Spleen (tissue), 11 donors: ENCODE data around the gene NLGN2. TPM values are rescaled to one million over a fixed set of nuclear protein-coding genes. Genes with fewer than 3 reads are reported as not detected.

Experiments used
- DNase-seq: peaks from one replicate; pipeline ENCODE4 v3.0.0-alpha.2; 2020
- H3K27ac ChIP-seq, 8 donors: fragments of 200-600 bp; sonication (generic) in 7 of 8; 1 replicate in 4 of 8; 2 replicates in 4 of 8; pipeline versions ENCODE4 v1.5.0 to v1.8.0; 2016 to 2021; ENCODE audit warnings: inconsistent platforms in 4 of 8, mild to moderate bottlenecking in 4 of 8, moderate library complexity in 1 of 8
- H3K27me3 ChIP-seq, 7 donors: fragments of 200-600 bp; sonication (generic) in 6 of 7; replicated peaks in 1 of 7; 1 replicate in 4 of 7; 2 replicates in 3 of 7; pipeline versions ENCODE4 v1.5.0 to v1.8.0; 2016 to 2021; ENCODE audit warnings: inconsistent platforms in 3 of 7, mild to moderate bottlenecking in 1 of 7
- H3K36me3 ChIP-seq, 6 donors: fragments of 200-600 bp; sonication (generic) in 5 of 6; 1 replicate in 4 of 6; 2 replicates in 2 of 6; pipeline versions ENCODE4 v1.5.0 to v1.8.0; 2016 to 2021; ENCODE audit warnings: inconsistent platforms in 2 of 6
- H3K4me1 ChIP-seq, 6 donors: fragments of 200-600 bp; sonication (generic) in 5 of 6; 1 replicate in 3 of 6; 2 replicates in 3 of 6; pipeline versions ENCODE4 v1.5.0 to v1.8.0; 2016 to 2021; ENCODE audit warnings: inconsistent platforms in 3 of 6
- H3K4me3 ChIP-seq, 8 donors: fragments of 200-600 bp; sonication (generic) in 7 of 8; 1 replicate in 4 of 8; 2 replicates in 4 of 8; pipeline versions ENCODE4 v1.5.0 to v1.8.0; 2016 to 2021; ENCODE audit warnings: inconsistent platforms in 4 of 8, mild to moderate bottlenecking in 4 of 8, moderate library complexity in 2 of 8
- H3K9me3 ChIP-seq, 8 donors: fragments of 200-600 bp; sonication (generic) in 7 of 8; 1 replicate in 4 of 8; 2 replicates in 4 of 8; pipeline versions ENCODE4 v1.5.0 to v1.8.0; 2016 to 2021; ENCODE audit warnings: inconsistent platforms in 4 of 8
- POLR2A ChIP-seq, 3 donors: fragments of 450-650 bp; IDR thresholded peaks; one replicate each; pipeline ENCODE4 v1.5.1; 2017; ENCODE audit warnings: antibody characterized with exemption in 3 of 3, mild to moderate bottlenecking in 1 of 3
- POLR2AphosphoS5 ChIP-seq, 3 donors: sonication (generic); formaldehyde crosslinking; IDR thresholded peaks; one replicate each; pipeline ENCODE4 v1.5.1; 2017; ENCODE audit warnings: antibody characterized with exemption in 3 of 3
- WGBS, 5 donors: extraction: QIAGEN DNeasy Blood & Tissue Kit in 3 of 5; methylation state at CpG; one replicate each; pipeline versions ENCODE4 v1.1.5 to v1.1.7; 2013 to 2018; 5-methylcytosine and 5-hydroxymethylcytosine counted together
- intact Hi-C: fragments of 100-400 bp; cut with DNase I; formaldehyde crosslinking; loops from one replicate; pipeline ENCODE4 v1.15.0; 2023; ENCODE audit warnings: low total_unique reads
- polyA plus RNA-seq, 3 donors: library from polyadenylated mRNA; stranded (reverse); fragments of 200-250 nt; gene quantifications; one replicate each; pipeline ENCODE4 v1.2.1, GENCODE V29; 2013
- total RNA-seq, 7 donors: library from RNA; depleted of rRNA in 3 of 7; stranded (reverse); fragments of >200 nt in 3 of 7; fragmentation: NEBNext Ultra II Directional in 4 of 7; extraction: Animal tissue kit (Norgen Biotek cat#: 25700) in 4 of 7; gene quantifications; one replicate each; pipeline versions ENCODE4 v1.1.0 to v1.2.1, GENCODE V29; 2016 to 2021
- TF ChIP-seq, protein P1 (sequence below), 11 experiments: fragments of 200-600 bp in 7 of 11; fragments of 450-650 bp in 4 of 11; sonication (generic) in 4 of 11; IDR thresholded peaks in 8 of 11; conservative IDR thresholded peaks in 3 of 11; 1 replicate in 7 of 11; 2 replicates in 4 of 11; pipeline versions ENCODE4 v1.4.0 to v1.8.0; 2016 to 2021; ENCODE audit warnings: antibody characterized with exemption in 11 of 11, inconsistent platforms in 4 of 11, mild to moderate bottlenecking in 1 of 11
- donor health status: healthy with polysubstance abuse.
- donor health status: DM: no; HTN: no; CAD: no; lungs with moderate emphysema.
- donor health status: DM: no; HTN: no; CAD: no.
- donor health status: Bipolar disorder and iron deficiency.
- donor health status: healthy.
- donor health status: DM: no; HTN: no; CAD: no.
- donor health status: DM: yes; HTN: yes; CAD: no.

The NLGN2 gene
- total and polyA plus RNA-seq, 10 donors: 2.2 to 23.0 (median 11.4) TPM

DNA sequence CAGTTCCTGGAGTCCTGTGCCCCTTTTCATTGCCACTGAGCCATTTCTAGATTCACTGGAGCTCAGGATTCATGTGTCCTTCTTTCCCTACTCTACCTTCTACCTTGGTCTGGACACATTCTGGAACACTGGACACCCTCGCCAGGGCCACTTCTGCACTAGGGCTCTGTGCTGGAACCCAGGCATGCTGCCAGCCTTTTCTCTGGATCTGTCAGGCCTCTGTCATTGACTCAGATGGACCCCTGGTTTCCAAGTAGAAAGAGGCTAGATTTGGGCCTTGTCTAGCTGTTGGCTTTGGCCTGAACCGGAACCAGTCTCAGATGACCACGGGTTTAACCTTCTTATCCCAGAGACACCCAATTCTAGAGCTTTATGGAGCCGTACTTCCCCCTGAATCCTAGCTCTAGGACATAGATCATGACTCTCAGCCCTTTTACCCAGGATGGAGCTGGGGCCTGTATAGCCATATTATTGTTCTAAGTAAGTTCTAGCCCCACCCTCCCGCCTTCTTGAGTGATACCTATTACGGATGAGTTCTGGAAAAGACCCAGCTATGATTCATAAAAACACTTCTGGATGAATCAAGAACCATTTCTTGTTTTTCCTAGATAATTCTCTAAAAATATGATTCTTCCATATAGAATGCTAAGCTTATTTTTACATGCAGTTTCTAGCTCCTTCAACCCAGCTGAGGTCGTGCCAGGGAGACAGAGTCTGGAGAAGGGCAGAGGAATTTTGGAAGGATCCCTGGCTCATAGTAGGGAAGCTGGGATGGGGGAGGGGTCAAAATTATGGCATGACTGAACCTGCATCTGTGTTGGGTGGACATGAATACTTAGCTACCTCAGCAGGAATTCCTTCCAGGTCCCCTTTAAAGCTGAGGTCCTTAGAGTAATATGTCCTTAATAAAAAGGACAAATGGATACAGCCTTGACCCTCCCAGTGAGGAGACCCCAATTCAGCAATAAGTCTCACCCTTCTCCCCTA lies 36.1 kb downstream of the NLGN2 start:
- peaks cover 0 to 84% (median 46%) of the 10 kb centered on the region in 7 donors for H3K27me3 ChIP-seq
- intact Hi-C loops: no loop called here
- no peaks in the 10 kb centered on the region for H3K36me3 ChIP-seq
- H3K4me1 ChIP-seq: peaks cover 21 to 56% (median 43%) of the 10 kb centered on the region in 6 donors
- 75 to 90% (median 86%) methylated on average over 7 of the region's 7 CpGs for WGBS, 5 donors
- no peak overlapping the region for H3K4me3 ChIP-seq
- no peak overlapping the region for H3K27ac ChIP-seq
- no peak for DNase-seq
- H3K9me3 ChIP-seq: no peaks in the 10 kb centered on the region
- TF ChIP-seq, protein P1, sequence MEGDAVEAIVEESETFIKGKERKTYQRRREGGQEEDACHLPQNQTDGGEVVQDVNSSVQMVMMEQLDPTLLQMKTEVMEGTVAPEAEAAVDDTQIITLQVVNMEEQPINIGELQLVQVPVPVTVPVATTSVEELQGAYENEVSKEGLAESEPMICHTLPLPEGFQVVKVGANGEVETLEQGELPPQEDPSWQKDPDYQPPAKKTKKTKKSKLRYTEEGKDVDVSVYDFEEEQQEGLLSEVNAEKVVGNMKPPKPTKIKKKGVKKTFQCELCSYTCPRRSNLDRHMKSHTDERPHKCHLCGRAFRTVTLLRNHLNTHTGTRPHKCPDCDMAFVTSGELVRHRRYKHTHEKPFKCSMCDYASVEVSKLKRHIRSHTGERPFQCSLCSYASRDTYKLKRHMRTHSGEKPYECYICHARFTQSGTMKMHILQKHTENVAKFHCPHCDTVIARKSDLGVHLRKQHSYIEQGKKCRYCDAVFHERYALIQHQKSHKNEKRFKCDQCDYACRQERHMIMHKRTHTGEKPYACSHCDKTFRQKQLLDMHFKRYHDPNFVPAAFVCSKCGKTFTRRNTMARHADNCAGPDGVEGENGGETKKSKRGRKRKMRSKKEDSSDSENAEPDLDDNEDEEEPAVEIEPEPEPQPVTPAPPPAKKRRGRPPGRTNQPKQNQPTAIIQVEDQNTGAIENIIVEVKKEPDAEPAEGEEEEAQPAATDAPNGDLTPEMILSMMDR (IDR thresholded peaks at IDR 0.05 in 8 of 11, conservative IDR thresholded peaks at IDR 0.05 in 3 of 11): no peak
- TF ChIP-seq POLR2A (IDR thresholded peaks at IDR 0.05) (no peak), POLR2AphosphoS5 (IDR thresholded peaks at IDR 0.05) (no peak)

DNA sequence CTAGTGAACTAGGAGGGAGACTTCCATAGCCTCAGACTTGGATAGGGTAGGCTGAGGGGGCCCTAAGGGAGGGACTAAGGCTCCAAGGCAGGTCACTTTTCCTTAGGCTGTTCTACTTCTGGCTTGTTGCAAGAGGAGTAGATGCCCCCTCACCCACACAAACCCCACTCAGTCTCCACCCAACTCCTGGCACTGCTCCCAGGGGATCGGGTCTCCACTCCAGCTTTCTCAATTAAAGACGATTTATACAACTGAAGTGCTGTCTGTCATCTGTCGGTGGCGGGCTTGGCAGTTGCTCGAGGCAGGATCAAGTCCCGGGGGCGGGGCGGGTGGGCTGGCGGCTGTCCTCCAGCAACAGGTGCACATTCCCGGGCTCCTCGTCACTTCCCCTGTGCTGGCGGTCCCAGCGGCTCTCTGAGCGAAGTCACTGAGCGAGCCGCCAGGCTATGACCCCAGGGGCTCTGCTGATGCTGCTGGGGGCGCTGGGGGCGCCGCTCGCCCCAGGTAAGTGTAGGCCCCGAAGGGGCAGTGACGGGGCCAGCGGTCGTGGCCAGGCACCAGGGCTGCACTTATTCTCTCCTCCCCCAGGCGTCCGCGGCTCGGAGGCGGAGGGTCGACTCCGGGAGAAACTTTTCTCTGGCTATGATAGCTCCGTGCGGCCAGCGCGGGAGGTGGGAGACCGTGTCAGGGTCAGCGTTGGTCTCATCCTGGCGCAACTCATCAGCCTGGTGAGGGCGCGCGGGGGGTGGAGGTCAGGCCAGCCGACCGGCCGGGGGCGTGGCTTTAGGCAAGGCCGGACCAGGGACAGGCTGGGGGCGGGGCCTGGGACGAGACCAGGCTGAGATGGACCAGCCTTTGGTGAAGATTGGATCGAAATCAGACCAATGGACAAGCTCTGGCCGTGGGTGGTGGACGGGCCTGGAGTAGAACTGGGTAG lies 37.3 kb downstream of the NLGN2 start, which contains the start of gene CHRNB1:
Gene CHRNB1, plus strand, starts transcription at position 380 of the 937 bp plus-strand sequence. Its CDS starts 67 bp downstream, at position 447.
- WGBS, 5 donors: 2 to 5% (median 4%) methylated on average over 15 to 51 of the region's 51 CpGs
- TF ChIP-seq POLR2AphosphoS5 (IDR thresholded peaks at IDR 0.05): peak; percentile 40 to 79 (median 75)
- no peak for TF ChIP-seq POLR2A (IDR thresholded peaks at IDR 0.05)
- TF ChIP-seq, protein P1 (IDR thresholded peaks at IDR 0.05 in 8 of 11, conservative IDR thresholded peaks at IDR 0.05 in 3 of 11): peak in 1 of 11 experiments; percentile 21
- Histone ChIP-seq H3K27ac (peak within 1 kb of the TSS in 5 of 8 donors; percentile 23 to 58 (median 37)), H3K4me3 (peak within 1 kb of the TSS; percentile 8 to 67 (median 38)), H3K27me3 (peaks cover 0 to 72% (median 35%) of the 10 kb centered on the region in 7 donors), H3K36me3 (no peaks in the 10 kb centered on the region), H3K4me1 (peaks cover 12 to 45% (median 32%) of the 10 kb centered on the region in 6 donors), H3K9me3 (no peaks in the 10 kb centered on the region)
- intact Hi-C loops: no loop called here
- peak; percentile 92 for DNase-seq

DNA sequence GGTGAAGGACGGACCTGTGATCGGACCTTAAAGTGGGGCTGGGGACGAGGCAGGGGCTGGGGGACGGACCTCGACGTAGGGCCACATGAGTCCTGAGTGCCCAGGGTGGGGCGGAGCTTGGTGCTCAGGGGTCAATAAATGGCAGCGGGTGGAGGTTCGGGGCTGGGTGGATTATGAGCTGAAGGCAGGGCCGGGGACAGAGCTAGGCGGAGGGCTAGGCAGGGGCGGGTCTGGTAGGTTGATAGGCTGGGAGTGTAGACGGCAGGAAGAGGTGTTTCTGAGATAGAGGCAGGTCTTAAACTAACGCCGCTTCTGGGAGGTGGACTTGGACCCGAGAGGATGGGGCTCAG lies 37.9 kb downstream of the NLGN2 start:
- no peaks in the 10 kb centered on the region for H3K36me3 ChIP-seq
- TF ChIP-seq, protein P1 (IDR thresholded peaks at IDR 0.05 in 8 of 11, conservative IDR thresholded peaks at IDR 0.05 in 3 of 11): no peak
- WGBS, 5 donors: 1 to 7% (median 4%) methylated on average over 16 of the region's 16 CpGs
- peaks cover 0 to 66% (median 28%) of the 10 kb centered on the region in 7 donors for H3K27me3 ChIP-seq
- intact Hi-C loops: no loop called here
- peak overlapping the region in 4 of 8 donors; percentile 23 to 58 (median 44) for H3K27ac ChIP-seq
- H3K4me1 ChIP-seq: peaks cover 7 to 38% (median 25%) of the 10 kb centered on the region in 6 donors
- H3K9me3 ChIP-seq: no peaks in the 10 kb centered on the region
- H3K4me3 ChIP-seq: peak overlapping the region in 7 of 8 donors; percentile 18 to 67 (median 38)
- no peak for DNase-seq
